ENCODE measurements around the gene MYL3. TPM values are rescaled to one million over a fixed set of nuclear protein-coding genes. Genes with fewer than 3 reads are reported as not detected.

MYL3 gene
- total RNA-seq, 4 donors from 2014 or later, result 5.4 to 17.1 (median 8.6) TPM

DNA sequence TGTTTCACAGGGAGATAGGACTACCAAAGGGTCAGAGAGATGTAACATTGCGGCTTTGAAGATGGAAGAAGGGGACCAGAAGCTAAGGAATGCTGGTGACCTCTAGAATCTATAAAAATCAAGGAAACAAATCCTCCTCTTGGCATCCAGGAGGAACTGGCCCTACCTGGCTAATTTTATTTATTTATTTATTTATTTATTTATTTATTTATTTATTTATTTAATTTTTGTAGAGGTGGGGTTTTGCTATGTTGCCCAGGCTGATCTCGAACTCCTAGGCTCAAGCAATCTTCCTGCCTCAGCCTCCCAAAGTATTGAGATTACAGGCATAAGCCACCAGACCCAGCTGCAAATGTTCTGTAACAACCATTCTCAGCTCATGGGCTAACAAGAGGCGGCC, 19.7 kb downstream of the MYL3 start:
- H3K36me3 ChIP-seq, result no peaks in the 10 kb centered on the region
- TF ChIP-seq EP300 (IDR thresholded peaks at IDR 0.05) (no peak), POLR2A (IDR thresholded peaks at IDR 0.05) (no peak)
- TF ChIP-seq, protein P1, sequence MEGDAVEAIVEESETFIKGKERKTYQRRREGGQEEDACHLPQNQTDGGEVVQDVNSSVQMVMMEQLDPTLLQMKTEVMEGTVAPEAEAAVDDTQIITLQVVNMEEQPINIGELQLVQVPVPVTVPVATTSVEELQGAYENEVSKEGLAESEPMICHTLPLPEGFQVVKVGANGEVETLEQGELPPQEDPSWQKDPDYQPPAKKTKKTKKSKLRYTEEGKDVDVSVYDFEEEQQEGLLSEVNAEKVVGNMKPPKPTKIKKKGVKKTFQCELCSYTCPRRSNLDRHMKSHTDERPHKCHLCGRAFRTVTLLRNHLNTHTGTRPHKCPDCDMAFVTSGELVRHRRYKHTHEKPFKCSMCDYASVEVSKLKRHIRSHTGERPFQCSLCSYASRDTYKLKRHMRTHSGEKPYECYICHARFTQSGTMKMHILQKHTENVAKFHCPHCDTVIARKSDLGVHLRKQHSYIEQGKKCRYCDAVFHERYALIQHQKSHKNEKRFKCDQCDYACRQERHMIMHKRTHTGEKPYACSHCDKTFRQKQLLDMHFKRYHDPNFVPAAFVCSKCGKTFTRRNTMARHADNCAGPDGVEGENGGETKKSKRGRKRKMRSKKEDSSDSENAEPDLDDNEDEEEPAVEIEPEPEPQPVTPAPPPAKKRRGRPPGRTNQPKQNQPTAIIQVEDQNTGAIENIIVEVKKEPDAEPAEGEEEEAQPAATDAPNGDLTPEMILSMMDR (IDR thresholded peaks at IDR 0.05), result no peak
- peaks cover 0 to 40% (median 11%) of the 10 kb centered on the region in 4 donors for H3K4me1 ChIP-seq
- 93 to 99% methylated on average over 3 of the region's 3 CpGs for WGBS, 2 donors
- no peaks in the 10 kb centered on the region for H3K27me3 ChIP-seq
- no peak for DNase-seq (ENCODE audit: low spot score in 2 of 2)
- peaks cover 0 to 49% (median 12%) of the 10 kb centered on the region in 4 donors for H3K9me3 ChIP-seq
- no peak overlapping the region for H3K4me3 ChIP-seq
- H3K27ac ChIP-seq, result no peak overlapping the region

DNA sequence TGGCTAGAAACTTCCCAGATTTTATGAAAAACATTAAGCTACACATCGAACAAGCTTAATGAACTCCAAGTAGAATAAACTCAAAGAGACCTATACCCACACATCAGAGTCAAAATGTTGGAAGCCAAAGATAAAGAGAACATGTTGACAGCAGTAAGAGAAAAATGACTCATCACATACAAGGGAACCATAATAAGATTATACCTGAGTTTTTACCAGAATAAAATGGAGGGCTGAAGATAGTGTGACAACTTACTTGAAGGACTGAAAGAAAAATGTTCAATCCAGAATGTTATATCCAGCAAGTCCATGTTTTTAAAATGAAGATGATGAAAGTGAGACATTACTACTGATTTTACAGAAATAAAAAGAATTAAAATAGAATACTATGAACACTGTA, 22.8 kb downstream of the MYL3 start:
- TF ChIP-seq, protein P1 (IDR thresholded peaks at IDR 0.05), result no peak
- no peak for TF ChIP-seq POLR2A (IDR thresholded peaks at IDR 0.05)
- WGBS, 2 donors, result 71 to 87% methylated on average over 1 of the region's 1 CpG
- no peak overlapping the region for H3K27ac ChIP-seq
- H3K36me3 ChIP-seq, result peaks cover 0 to 4% (median 0%) of the 10 kb centered on the region in 3 donors
- no peak for DNase-seq (ENCODE audit: low spot score in 2 of 2)
- no peaks in the 10 kb centered on the region for H3K27me3 ChIP-seq
- peaks cover 0 to 66% (median 13%) of the 10 kb centered on the region in 4 donors for H3K9me3 ChIP-seq
- H3K4me3 ChIP-seq, result no peak overlapping the region
- H3K4me1 ChIP-seq, result peaks cover 0 to 10% (median 4%) of the 10 kb centered on the region in 4 donors

DNA sequence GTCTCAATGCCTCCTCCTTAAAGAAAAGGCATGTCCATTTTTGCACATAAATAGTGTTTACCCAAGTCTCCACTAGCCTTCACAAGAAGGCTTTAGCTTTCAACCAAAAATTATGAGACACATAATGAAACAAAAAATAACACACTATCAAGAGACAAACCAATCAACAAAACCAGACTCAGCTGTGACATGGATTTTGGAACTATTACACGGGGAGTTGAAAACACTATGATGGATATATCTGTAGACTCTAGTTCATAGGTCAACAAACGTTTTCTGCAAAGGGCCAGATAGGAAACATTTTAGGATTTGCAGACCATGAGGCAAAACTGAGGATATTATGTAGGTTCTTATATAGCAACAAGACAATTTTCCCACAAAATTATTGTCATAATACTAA, 24.9 kb downstream of the MYL3 start:
- WGBS, 2 donors, result 67 to 72% methylated on average over 2 of the region's 2 CpGs

DNA sequence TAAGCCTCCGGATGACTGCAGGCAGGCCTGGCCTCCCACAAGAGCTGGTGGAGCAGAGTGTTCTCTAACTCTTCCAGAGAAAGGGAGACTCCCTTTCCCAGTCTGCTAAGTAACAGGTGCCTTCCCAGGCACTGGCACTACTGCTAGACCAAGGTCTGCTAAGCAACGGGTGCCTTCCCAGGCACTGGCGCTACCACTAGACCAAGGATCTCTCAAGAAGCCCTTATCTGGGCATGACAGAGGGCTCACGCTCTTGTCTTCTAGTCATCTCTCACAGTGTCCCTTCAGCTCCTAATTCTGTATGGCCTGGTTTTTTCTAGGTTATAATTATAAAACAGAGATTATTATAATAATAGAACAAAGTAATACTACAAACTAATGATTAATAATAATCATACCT, 27.8 kb downstream of the MYL3 start:
- Histone ChIP-seq H3K27me3 (no peaks in the 10 kb centered on the region), H3K27ac (no peak overlapping the region), H3K4me3 (no peak overlapping the region), H3K9me3 (peaks cover 0 to 37% (median 9%) of the 10 kb centered on the region in 4 donors), H3K36me3 (peaks cover 0 to 4% (median 0%) of the 10 kb centered on the region in 3 donors), H3K4me1 (no peaks in the 10 kb centered on the region)
- TF ChIP-seq POLR2A (IDR thresholded peaks at IDR 0.05) (no peak), EP300 (IDR thresholded peaks at IDR 0.05) (no peak)
- TF ChIP-seq, protein P1 (IDR thresholded peaks at IDR 0.05), result no peak
- 89 to 94% methylated on average over 4 of the region's 4 CpGs for WGBS, 2 donors
- DNase-seq (ENCODE audit: low spot score in 2 of 2), result no peak

More for the DNA sequence above, 24.9 kb downstream of the MYL3 start:
- Histone ChIP-seq H3K4me3 (no peak overlapping the region), H3K4me1 (no peaks in the 10 kb centered on the region), H3K36me3 (peaks cover 0 to 4% (median 0%) of the 10 kb centered on the region in 3 donors), H3K27ac (no peak overlapping the region), H3K27me3 (no peaks in the 10 kb centered on the region), H3K9me3 (peaks cover 0 to 64% (median 13%) of the 10 kb centered on the region in 4 donors)
- no peak for DNase-seq (ENCODE audit: low spot score in 2 of 2)
- TF ChIP-seq POLR2A (IDR thresholded peaks at IDR 0.05) (no peak), EP300 (IDR thresholded peaks at IDR 0.05) (no peak)
- TF ChIP-seq, protein P1 (IDR thresholded peaks at IDR 0.05), result no peak

DNA sequence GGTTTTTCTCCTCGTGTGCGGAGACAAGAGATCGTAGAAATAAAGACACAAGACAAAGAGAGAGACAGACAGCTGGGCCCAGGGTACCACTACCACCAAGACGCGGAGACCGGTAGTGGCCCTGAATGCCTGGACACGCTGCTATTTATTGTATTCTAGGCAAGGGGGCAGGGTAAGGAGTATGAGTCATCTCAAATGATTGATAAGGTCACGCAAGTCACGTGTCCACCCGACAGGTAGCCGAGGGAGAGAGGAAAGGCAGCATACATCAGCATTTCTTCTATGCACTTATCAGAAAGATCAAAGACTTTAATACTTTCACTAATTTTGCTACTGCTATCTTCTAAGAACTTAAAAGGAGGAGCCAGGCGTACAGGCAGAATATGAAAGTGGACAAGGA, 28.2 kb downstream of the MYL3 start:
- Histone ChIP-seq H3K27ac (no peak overlapping the region), H3K4me1 (no peaks in the 10 kb centered on the region), H3K36me3 (peaks cover 0 to 4% (median 0%) of the 10 kb centered on the region in 3 donors), H3K4me3 (no peak overlapping the region), H3K9me3 (peaks cover 0 to 33% (median 6%) of the 10 kb centered on the region in 4 donors), H3K27me3 (no peaks in the 10 kb centered on the region)
- WGBS, 2 donors, result 90 to 93% methylated on average over 12 of the region's 12 CpGs
- no peak for DNase-seq (ENCODE audit: low spot score in 2 of 2)
- TF ChIP-seq POLR2A (IDR thresholded peaks at IDR 0.05), result no peak
- TF ChIP-seq, protein P1 (IDR thresholded peaks at IDR 0.05), result no peak
- TF ChIP-seq EP300 (IDR thresholded peaks at IDR 0.05), result no peak
